BLaER1 treated with 17β-estradiol and CSF1 and Interleukin-3, amounts not matched to agents 10 nM and 100 nM (cell line): Measurements from ENCODE around the gene MUC15.

Experiments used
- H3K27ac ChIP-seq, 11 experiments: shearing (Covaris generic); formaldehyde crosslinking; 2 replicates each; pipeline ENCODE4 v1.8.1; 2022
- H3K27me3 ChIP-seq, 11 experiments: shearing (Covaris generic); formaldehyde crosslinking; 2 replicates each; pipeline ENCODE4 v1.8.1; 2022
- H3K36me3 ChIP-seq, 11 experiments: shearing (Covaris generic); formaldehyde crosslinking; 2 replicates each; pipeline ENCODE4 v1.8.1; 2022
- H3K4me1 ChIP-seq, 10 experiments: shearing (Covaris generic); formaldehyde crosslinking; 2 replicates each; pipeline ENCODE4 v1.8.1; 2022
- H3K4me2 ChIP-seq, 11 experiments: shearing (Covaris generic); formaldehyde crosslinking; 2 replicates each; pipeline ENCODE4 v1.8.1; 2022
- H3K4me3 ChIP-seq, 10 experiments: shearing (Covaris generic); formaldehyde crosslinking; 2 replicates each; pipeline ENCODE4 v1.8.1; 2022
- H3K9ac ChIP-seq, 11 experiments: shearing (Covaris generic); formaldehyde crosslinking; 2 replicates each; pipeline ENCODE4 v1.8.1; 2022
- H3K9me3 ChIP-seq, 11 experiments: shearing (Covaris generic); formaldehyde crosslinking; replicated peaks in 1 of 11; 2 replicates each; pipeline ENCODE4 v1.8.1; 2022
- H4K20me1 ChIP-seq, 11 experiments: shearing (Covaris generic); formaldehyde crosslinking; 2 replicates each; pipeline ENCODE4 v1.8.1; 2022
- Cebpa-rat ChIP-seq, 11 experiments: shearing (Covaris generic); IDR thresholded peaks; 2 replicates each; pipeline ENCODE4 v1.8.1; 2022

The MUC15 gene, protein sequence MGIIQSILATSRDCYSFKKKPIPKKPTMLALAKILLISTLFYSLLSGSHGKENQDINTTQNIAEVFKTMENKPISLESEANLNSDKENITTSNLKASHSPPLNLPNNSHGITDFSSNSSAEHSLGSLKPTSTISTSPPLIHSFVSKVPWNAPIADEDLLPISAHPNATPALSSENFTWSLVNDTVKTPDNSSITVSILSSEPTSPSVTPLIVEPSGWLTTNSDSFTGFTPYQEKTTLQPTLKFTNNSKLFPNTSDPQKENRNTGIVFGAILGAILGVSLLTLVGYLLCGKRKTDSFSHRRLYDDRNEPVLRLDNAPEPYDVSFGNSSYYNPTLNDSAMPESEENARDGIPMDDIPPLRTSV

DNA sequence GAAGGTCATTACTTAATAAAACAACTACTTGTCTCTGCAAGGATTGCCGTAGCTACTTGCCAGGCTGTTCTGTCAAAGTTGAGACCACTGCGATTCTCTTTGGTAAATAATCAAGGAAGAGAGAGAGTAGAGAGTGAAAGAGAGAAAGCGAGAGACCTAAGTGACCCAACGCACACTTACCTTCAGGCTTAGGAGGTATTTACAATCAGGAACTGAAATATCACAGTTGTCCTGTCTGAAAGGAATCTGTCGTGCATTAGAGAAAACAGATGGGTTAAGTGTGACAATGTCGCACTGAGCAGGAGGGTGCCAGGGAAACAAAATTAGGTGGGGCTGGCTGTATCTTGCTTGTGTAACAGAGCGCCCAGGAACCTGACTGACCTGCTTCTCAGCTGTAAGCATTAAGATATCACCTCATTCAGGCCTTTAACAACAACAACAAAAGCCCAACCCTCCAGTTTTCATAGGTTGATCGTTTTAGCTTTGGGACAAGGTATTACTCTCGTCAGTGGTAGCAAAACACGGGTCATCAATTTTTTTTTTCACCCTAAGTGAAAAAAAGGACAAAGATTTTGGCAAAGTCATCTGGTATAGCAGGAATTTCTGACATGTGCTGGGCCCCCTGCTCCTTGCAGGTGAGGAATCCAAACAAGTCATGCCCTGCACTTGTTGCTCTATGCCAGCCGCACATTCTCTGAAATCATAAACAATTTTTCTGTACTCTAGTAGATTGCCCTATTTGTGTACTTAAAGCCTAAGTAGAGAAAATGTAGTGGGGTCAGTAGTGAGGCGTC is at the start of gene MUC15:
Gene MUC15 (minus strand): TSS at position 403 of the 794 bp plus-strand sequence. CDS start 5,169 bp downstream, outside the sequence.
- Histone ChIP-seq H3K4me2 (no peak within 1 kb of the TSS), H3K27ac (no peak within 1 kb of the TSS), H3K9ac (no peak within 1 kb of the TSS), H3K9me3 (no peaks in the 10 kb centered on the region), H4K20me1 (no peaks in the 10 kb centered on the region), H3K4me3 (no peak within 1 kb of the TSS), H3K27me3 (no peaks in the 10 kb centered on the region), H3K4me1 (no peaks in the 10 kb centered on the region), H3K36me3 (no peaks in the 10 kb centered on the region)
- TF ChIP-seq Cebpa-rat (IDR thresholded peaks at IDR 0.05): no peak

DNA sequence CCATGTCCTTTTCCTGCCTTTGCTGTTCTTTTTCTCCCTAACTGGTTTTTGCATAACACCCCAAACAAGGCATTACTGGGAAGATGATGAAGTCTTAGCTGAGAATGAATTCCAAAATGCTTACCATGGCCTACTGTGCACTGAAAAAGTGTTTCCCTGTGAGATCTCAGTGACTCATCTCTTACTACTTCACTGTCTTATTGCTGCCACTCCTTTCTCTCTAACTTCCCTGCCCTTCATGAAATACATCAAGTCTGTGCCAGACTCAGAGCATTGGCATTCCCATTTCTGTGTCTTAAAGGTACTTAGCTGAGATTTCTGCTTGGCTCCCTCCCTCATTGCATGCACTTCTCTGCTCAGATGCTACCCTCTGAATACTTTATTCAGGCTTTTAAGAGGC is 49.1 kb upstream of the MUC15 start:
- no peaks in the 10 kb centered on the region for H3K36me3 ChIP-seq
- no peaks in the 10 kb centered on the region for H4K20me1 ChIP-seq
- H3K4me3 ChIP-seq: no peak overlapping the region
- H3K4me2 ChIP-seq: no peak overlapping the region
- TF ChIP-seq Cebpa-rat (IDR thresholded peaks at IDR 0.05): no peak
- no peaks in the 10 kb centered on the region for H3K9me3 ChIP-seq
- no peak overlapping the region for H3K9ac ChIP-seq
- no peak overlapping the region for H3K27ac ChIP-seq
- peaks cover 0 to 19% (median 6%) of the 10 kb centered on the region in 10 experiments; a peak in 11 of 20 replicates for H3K4me1 ChIP-seq
- H3K27me3 ChIP-seq: no peaks in the 10 kb centered on the region

DNA sequence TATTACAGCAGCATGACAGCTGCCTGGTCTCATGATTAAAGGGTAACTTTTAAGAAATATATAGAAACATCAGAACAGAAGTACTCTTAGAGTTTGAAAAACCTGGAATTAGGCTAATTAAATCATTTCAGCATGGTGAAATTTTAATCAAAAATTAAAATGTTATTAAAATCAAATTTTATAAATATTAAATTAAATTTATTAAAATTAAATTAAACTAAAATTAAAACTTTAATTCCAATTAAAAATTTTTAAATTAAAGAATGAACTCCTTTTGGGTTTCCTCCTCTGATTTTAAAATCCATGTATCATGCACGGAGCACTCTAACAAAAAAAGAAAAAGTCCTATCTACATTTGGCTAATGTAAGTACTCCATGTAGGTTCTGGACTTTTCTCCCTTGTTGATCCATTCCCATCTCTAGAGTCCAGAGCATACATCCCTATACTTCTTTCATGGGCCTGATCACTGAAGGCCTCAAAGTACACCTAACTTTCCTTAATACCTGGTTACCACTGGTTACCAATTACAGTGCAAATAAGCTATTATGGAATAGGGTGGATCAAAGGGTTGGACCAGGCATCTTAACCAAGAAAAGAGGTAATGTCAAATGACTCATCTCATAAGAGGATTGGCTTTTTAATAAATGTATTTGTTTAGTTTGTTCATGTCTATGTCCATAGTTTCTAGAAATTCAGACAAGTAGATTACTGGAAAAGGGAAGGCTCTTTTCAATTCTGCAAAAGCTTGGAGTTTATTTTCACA is 48.4 kb upstream of the MUC15 start:
- TF ChIP-seq Cebpa-rat (IDR thresholded peaks at IDR 0.05): no peak
- H3K4me1 ChIP-seq: peaks cover 0 to 19% (median 6%) of the 10 kb centered on the region in 10 experiments; a peak in 11 of 20 replicates
- no peak overlapping the region for H3K4me2 ChIP-seq
- H4K20me1 ChIP-seq: no peaks in the 10 kb centered on the region
- no peak overlapping the region for H3K4me3 ChIP-seq
- no peaks in the 10 kb centered on the region for H3K27me3 ChIP-seq
- H3K9me3 ChIP-seq: no peaks in the 10 kb centered on the region
- no peak overlapping the region for H3K27ac ChIP-seq
- H3K9ac ChIP-seq: no peak overlapping the region
- H3K36me3 ChIP-seq: no peaks in the 10 kb centered on the region

DNA sequence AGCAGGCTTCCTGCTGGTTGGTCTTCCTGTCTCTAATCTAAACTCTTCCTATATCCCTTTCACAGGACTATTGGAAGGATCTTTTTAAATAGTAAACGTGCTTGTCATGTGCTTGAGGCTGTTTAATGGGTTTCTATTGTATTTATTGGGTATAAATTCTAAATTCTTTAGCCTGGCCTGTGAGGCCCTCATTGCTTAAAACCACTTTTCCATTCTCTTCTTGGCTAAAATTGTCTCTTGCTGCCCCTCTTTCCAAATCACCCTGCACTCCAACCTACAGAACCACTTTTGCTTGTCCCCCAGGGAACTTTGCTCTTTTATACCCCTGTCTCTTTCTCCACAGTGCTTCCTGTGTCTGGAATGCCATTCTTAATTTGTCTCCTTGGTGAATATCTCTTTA is 46.4 kb upstream of the MUC15 start:
- Histone ChIP-seq H3K27ac (peak overlapping the region in 1 of 11 experiments; percentile 24; a peak in 2 of 22 replicates), H3K4me1 (peaks cover 0 to 28% (median 7%) of the 10 kb centered on the region in 10 experiments; a peak in 11 of 20 replicates), H3K9ac (no peak overlapping the region), H3K27me3 (no peaks in the 10 kb centered on the region), H3K4me3 (no peak overlapping the region), H3K36me3 (no peaks in the 10 kb centered on the region), H3K4me2 (peak overlapping the region in 7 of 11 experiments; percentile 2 to 54 (median 34); a peak in 10 of 22 replicates), H4K20me1 (no peaks in the 10 kb centered on the region), H3K9me3 (peaks cover 0 to 7% (median 5%) of the 10 kb centered on the region in 11 experiments; a peak in 7 of 22 replicates)
- TF ChIP-seq Cebpa-rat (IDR thresholded peaks at IDR 0.05): no peak

DNA sequence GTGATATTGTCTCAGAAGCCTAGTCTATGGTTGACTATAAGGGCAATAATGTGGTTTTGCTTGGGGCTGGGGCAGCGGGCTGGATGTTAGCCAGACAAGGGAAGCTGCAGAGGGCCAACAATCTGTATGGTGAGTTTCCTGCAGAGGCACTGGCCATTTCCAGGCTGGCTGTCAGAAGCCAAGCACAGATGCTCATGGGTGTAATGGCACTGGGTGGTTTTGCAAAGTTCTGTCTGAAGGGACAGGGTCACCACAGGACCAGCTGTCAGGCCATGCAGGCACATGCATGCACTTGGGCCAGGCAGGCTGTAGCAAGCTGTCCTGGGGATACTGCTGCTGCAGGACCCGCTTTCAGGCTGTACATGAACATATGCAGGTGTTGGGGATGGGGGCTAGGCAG is 41.7 kb upstream of the MUC15 start:
- no peak for TF ChIP-seq Cebpa-rat (IDR thresholded peaks at IDR 0.05)
- Histone ChIP-seq H4K20me1 (no peaks in the 10 kb centered on the region), H3K27ac (no peak overlapping the region), H3K36me3 (no peaks in the 10 kb centered on the region), H3K9ac (no peak overlapping the region), H3K27me3 (no peaks in the 10 kb centered on the region), H3K4me3 (no peak overlapping the region), H3K9me3 (peaks cover 0 to 11% (median 6%) of the 10 kb centered on the region in 11 experiments; a peak in 9 of 22 replicates), H3K4me2 (no peak overlapping the region; a peak in 2 of 22 replicates), H3K4me1 (peaks cover 0 to 23% (median 7%) of the 10 kb centered on the region in 10 experiments; a peak in 11 of 20 replicates)

DNA sequence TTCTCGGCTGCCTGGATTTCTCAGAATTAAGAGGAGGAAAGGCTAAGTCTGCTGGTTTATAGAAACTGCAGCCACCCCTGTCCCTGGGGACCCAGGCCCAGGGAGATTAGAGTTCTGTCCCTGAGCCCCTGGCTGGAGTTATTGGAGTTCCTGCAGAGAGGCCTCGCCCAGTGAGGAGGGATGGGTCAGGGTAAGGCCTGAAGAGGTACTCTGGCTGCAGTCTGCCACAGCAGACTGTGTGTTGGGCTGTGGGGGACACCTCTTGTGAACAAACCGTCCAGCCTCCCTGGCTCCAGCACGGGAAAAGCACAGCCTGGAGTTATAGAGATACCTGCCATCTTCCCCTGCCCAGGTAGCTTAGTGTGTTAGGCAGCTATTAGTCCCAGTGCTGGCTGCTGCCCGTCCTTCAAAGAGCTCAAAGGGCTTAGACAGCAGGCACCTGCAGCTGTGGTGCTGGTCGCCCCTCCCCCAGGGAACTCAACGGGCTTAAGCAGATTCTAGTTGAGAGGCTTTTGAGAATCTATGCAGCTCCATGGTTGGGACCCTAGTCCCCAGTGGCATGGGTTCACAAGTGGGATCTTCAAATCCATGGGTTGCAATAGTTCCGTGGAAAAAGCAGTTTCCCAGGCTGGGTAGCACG is 36.6 kb upstream of the MUC15 start:
- Histone ChIP-seq H3K36me3 (no peaks in the 10 kb centered on the region), H3K9ac (no peak overlapping the region), H3K4me1 (peaks cover 0 to under 1% (median 0%) of the 10 kb centered on the region in 10 experiments; a peak in 1 of 20 replicates), H3K4me3 (no peak overlapping the region), H3K4me2 (no peak overlapping the region), H4K20me1 (no peaks in the 10 kb centered on the region), H3K9me3 (peaks cover 0 to 10% (median 2%) of the 10 kb centered on the region in 11 experiments; a peak in 8 of 22 replicates), H3K27ac (no peak overlapping the region), H3K27me3 (no peaks in the 10 kb centered on the region)
- no peak for TF ChIP-seq Cebpa-rat (IDR thresholded peaks at IDR 0.05)

DNA sequence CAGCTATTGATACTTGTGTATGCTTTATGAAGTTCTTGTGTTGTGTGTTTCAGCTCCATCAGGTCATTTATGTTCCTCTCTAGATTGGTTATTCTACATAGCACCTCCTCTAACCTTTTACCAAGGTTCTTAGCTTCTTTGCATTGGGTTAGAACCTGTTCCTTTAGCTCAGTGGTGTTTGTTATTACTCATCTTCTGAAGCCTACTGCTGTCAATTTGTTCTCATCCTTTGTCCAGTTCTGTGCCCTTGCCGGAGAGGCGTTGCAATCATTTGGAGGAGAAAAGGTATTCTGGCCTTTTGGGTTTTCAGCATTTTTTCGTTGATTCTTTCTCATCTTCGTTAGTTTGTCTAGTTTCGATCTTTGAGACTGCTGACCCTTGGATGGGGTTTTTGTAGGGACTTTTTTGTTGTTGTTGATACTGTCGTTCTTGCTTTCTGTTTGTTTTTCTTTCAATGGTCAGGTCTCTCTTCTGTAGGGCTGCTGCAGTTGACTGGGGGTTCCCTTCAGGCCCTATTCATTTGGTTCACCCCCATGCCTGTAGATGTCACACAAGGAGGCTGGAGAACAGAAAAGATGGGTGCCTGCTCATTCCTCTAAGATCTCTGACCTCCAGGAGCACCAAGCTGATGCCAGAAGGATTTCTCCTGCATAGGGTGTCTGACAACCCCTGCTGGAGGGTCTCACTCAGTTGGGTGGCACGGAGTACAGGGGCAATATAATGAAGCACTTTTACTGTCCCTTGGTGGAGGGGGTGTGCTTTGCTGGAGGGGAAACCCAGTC is 35.9 kb upstream of the MUC15 start:
- no peaks in the 10 kb centered on the region for H4K20me1 ChIP-seq
- peaks cover 0 to 7% (median 0%) of the 10 kb centered on the region in 11 experiments; a peak in 4 of 22 replicates for H3K9me3 ChIP-seq
- H3K27ac ChIP-seq: no peak overlapping the region
- no peak for TF ChIP-seq Cebpa-rat (IDR thresholded peaks at IDR 0.05)
- H3K27me3 ChIP-seq: no peaks in the 10 kb centered on the region
- no peak overlapping the region for H3K4me3 ChIP-seq
- no peak overlapping the region for H3K4me2 ChIP-seq
- no peaks in the 10 kb centered on the region for H3K36me3 ChIP-seq
- H3K9ac ChIP-seq: no peak overlapping the region
- H3K4me1 ChIP-seq: no peaks in the 10 kb centered on the region

DNA sequence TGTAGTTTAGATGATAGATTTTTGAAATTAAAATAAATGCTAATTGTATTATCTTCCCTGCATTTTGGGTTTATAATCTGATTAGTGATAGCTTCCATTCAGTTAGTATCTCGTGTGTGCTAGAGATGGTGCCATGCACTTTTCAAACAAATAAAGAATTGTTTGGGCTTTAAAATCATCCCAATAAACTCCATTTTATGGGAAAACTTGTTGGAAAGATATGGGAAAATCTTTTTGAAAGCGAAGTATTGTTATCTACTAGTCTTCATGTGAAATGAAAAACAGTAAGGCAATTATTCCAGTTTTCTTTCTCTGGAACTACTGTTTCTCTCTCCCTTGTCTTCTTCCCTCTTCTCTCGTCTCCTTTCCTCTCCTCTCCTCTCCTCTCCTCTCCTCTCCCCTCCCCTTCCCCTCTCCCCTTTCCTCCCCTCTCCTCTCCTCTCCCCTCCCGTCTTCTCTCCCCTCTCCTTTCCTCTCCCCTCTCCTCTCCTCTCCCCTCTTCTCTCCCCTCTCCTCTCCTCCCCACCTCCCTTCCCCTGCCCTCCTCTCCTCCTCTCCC is 27.9 kb upstream of the MUC15 start:
- H3K9me3 ChIP-seq: no peaks in the 10 kb centered on the region
- no peaks in the 10 kb centered on the region for H3K27me3 ChIP-seq
- no peak for TF ChIP-seq Cebpa-rat (IDR thresholded peaks at IDR 0.05)
- no peaks in the 10 kb centered on the region for H4K20me1 ChIP-seq
- H3K4me2 ChIP-seq: no peak overlapping the region
- no peak overlapping the region for H3K9ac ChIP-seq
- no peak overlapping the region for H3K27ac ChIP-seq
- H3K4me3 ChIP-seq: no peak overlapping the region
- no peaks in the 10 kb centered on the region for H3K36me3 ChIP-seq
- H3K4me1 ChIP-seq: no peaks in the 10 kb centered on the region
